ENCODE data around the gene ANKRD1.

DNA sequence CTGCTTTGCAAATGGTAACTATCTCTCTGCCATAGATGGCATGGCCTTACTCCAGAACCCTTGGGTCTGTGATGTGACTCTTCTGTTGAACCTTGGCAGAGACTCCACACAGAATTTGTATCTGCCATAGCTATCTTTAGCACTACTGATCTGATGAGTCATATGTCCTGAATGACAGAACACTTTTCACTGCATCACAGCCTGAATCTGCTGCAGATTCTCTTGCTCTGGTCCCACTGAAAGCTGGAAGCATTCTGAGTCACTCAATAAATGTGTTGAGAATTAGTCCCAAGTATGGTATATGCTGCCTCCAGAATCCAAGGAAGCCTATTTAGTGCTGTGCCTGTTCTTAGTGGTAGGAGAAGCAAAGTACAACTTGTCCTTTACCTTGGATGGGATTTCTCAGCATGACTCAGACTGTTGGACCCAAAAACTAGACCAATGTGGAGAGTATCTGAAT, 39.5 kb upstream of the ANKRD1 start:
- TF ChIP-seq, protein P1, sequence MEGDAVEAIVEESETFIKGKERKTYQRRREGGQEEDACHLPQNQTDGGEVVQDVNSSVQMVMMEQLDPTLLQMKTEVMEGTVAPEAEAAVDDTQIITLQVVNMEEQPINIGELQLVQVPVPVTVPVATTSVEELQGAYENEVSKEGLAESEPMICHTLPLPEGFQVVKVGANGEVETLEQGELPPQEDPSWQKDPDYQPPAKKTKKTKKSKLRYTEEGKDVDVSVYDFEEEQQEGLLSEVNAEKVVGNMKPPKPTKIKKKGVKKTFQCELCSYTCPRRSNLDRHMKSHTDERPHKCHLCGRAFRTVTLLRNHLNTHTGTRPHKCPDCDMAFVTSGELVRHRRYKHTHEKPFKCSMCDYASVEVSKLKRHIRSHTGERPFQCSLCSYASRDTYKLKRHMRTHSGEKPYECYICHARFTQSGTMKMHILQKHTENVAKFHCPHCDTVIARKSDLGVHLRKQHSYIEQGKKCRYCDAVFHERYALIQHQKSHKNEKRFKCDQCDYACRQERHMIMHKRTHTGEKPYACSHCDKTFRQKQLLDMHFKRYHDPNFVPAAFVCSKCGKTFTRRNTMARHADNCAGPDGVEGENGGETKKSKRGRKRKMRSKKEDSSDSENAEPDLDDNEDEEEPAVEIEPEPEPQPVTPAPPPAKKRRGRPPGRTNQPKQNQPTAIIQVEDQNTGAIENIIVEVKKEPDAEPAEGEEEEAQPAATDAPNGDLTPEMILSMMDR (IDR thresholded peaks at IDR 0.05) = no peak
- TF ChIP-seq POLR2A (IDR thresholded peaks at IDR 0.05) = no peak

Measured in Peyer's patch (tissue), 4 donors.